ENCODE results near the gene IFT74. TPM values are rescaled to one million over a fixed set of nuclear protein-coding genes. Genes with fewer than 3 reads are reported as not detected.

IFT74 gene
- total RNA-seq, 1 experiment from 2014 or later = 6.0 TPM

GRCh38 chr9:27088981-27089380, 132.8 kb downstream of the IFT74 start:
- H3K27me3 ChIP-seq (ENCODE audit: control insufficient read depth, insufficient read depth, low read length) = no peaks in the 10 kb centered on the region
- ATAC-seq = no peak
- intact Hi-C loops (cut with micrococcal nuclease; ENCODE audit: unreplicated experiment) = no loop called here
- H3K4me3 ChIP-seq (ENCODE audit: low read depth in 2 of 2, low read length in 2 of 2) = no peak overlapping the region
- in situ Hi-C loops (cut with HindIII; ENCODE audit: low pct_unique_long_range_greater_than_20kb, low sequenced_read_pairs) = no loop called here
- CTCF ChIA-PET = no interaction called here
- POLR2A ChIA-PET = no interaction called here
- H3K9me3 ChIP-seq (ENCODE audit: control insufficient read depth, insufficient read depth, low read depth, low read length) = no peaks in the 10 kb centered on the region
- H3K36me3 ChIP-seq (ENCODE audit: control insufficient read depth, insufficient read depth, low read length) = no peaks in the 10 kb centered on the region
- BruUV-seq (replicated peaks) = no TSS peak
- no peak for DNase-seq (ENCODE audit: low read depth, low spot score)
- H3K27ac ChIP-seq (ENCODE audit: low read length) = no peak overlapping the region
- H3K4me1 ChIP-seq (ENCODE audit: control insufficient read depth, insufficient read depth, low read length) = no peaks in the 10 kb centered on the region
- TF ChIP-seq TCF7L2 (IDR thresholded peaks at IDR 0.05; ENCODE audit: low read depth, low read length) (no peak), REST (IDR thresholded peaks at IDR 0.05; ENCODE audit: insufficient read depth in 1 of 2, low read depth in 2 of 2, low read length in 1 of 2) (no peak), SIN3A (IDR thresholded peaks at IDR 0.05; ENCODE audit: borderline replicate concordance, insufficient read depth, low read depth, low read length) (no peak), POLR2AphosphoS5 (IDR thresholded peaks at IDR 0.05; ENCODE audit: low read depth, low read length) (no peak)
- TF ChIP-seq, protein P1, sequence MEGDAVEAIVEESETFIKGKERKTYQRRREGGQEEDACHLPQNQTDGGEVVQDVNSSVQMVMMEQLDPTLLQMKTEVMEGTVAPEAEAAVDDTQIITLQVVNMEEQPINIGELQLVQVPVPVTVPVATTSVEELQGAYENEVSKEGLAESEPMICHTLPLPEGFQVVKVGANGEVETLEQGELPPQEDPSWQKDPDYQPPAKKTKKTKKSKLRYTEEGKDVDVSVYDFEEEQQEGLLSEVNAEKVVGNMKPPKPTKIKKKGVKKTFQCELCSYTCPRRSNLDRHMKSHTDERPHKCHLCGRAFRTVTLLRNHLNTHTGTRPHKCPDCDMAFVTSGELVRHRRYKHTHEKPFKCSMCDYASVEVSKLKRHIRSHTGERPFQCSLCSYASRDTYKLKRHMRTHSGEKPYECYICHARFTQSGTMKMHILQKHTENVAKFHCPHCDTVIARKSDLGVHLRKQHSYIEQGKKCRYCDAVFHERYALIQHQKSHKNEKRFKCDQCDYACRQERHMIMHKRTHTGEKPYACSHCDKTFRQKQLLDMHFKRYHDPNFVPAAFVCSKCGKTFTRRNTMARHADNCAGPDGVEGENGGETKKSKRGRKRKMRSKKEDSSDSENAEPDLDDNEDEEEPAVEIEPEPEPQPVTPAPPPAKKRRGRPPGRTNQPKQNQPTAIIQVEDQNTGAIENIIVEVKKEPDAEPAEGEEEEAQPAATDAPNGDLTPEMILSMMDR (IDR thresholded peaks at IDR 0.05) = no peak

DNA sequence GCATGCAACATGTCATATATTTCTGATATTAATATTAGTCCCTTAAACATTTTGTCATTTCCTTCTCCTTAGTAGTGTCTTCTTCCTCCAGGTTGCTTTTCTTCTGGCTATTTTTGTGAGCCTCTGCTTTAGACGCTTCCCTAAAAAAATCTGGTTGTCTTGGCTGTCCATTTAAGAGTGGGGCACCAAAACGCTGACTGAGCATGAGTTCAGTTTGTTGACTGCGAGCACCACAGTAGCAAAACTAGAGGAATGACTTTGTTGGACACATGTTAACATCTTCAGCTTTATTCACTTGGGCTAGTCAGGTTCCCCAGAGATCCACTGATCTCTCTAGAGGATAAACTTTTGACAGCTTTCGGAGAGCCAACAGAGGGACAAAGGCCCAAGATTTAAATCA, 133.5 kb downstream of the IFT74 start:
- no peaks in the 10 kb centered on the region for H3K27me3 ChIP-seq (ENCODE audit: control insufficient read depth, insufficient read depth, low read length)
- ChIA-PET CTCF (no interaction called here), POLR2A (no interaction called here)
- H3K27ac ChIP-seq (ENCODE audit: low read length) = no peak overlapping the region
- H3K9me3 ChIP-seq (ENCODE audit: control insufficient read depth, insufficient read depth, low read depth, low read length) = no peaks in the 10 kb centered on the region
- H3K4me3 ChIP-seq (ENCODE audit: low read depth in 2 of 2, low read length in 2 of 2) = no peak overlapping the region
- no peaks in the 10 kb centered on the region for H3K4me1 ChIP-seq (ENCODE audit: control insufficient read depth, insufficient read depth, low read length)
- in situ Hi-C loops (cut with HindIII; ENCODE audit: low pct_unique_long_range_greater_than_20kb, low sequenced_read_pairs) = no loop called here
- intact Hi-C loops (cut with micrococcal nuclease; ENCODE audit: unreplicated experiment) = no loop called here
- H3K36me3 ChIP-seq (ENCODE audit: control insufficient read depth, insufficient read depth, low read length) = no peaks in the 10 kb centered on the region
- no peak for ATAC-seq
- no TSS peak for BruUV-seq (replicated peaks)
- TF ChIP-seq REST (IDR thresholded peaks at IDR 0.05; ENCODE audit: insufficient read depth in 1 of 2, low read depth in 2 of 2, low read length in 1 of 2) = no peak
- no peak for TF ChIP-seq SIN3A (IDR thresholded peaks at IDR 0.05; ENCODE audit: borderline replicate concordance, insufficient read depth, low read depth, low read length)
- TF ChIP-seq POLR2AphosphoS5 (IDR thresholded peaks at IDR 0.05; ENCODE audit: low read depth, low read length) = no peak
- TF ChIP-seq, protein P1 (IDR thresholded peaks at IDR 0.05) = no peak
- no peak for TF ChIP-seq TCF7L2 (IDR thresholded peaks at IDR 0.05; ENCODE audit: low read depth, low read length)
- DNase-seq (ENCODE audit: low read depth, low spot score) = no peak
